GM11168 (cell line): ENCODE results near the gene RPL13.

Experiments
- in situ Hi-C: fragments of 300-500 bp; cut with MboI; formaldehyde crosslinking; loops from one replicate; pipeline ENCODE4 v1.12.0; 2022; ENCODE audit warnings: low sequenced_read_pairs; ENCODE audit not compliant: unreplicated experiment

Gene RPL13

DNA sequence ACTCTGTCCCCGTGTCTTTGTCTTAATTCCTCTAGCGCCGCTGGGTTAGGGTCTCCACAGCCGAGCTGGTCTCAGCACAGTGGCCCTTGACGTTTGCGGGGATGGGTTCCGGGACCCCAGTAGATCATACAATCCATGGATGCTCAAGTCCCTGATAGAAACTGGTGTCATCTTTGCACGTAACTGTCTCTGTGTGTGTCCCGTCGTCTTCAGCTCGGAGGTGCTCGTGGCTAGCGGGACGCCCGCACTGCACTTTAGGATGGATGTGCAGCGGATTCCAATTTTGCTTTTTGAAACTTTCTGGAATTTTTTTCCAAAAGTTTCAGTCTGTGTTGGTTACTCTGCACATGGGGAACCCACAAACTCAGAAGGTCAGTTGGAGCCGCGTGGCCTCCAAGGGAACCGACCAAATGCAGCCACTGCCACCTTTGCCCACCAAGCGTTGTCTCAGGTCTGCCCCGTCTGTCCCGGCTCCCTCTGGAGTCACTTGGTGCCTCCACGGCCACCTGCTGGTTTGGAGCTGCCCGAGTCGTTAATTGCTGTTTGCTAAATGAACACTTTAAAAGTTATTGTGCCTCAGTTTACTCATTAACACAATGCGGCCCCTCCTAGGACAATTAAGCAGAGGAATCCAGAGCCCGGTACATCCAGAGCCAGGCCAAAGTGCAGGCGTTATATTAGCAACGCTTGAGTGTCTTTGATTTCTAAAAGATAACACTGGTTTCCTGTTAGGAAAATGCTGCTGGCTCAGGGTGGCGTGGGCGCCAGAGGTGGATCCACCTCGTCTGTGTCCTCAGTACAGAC, 47.7 kb downstream of the RPL13 start:
- in situ Hi-C loops, result no loop called here

DNA sequence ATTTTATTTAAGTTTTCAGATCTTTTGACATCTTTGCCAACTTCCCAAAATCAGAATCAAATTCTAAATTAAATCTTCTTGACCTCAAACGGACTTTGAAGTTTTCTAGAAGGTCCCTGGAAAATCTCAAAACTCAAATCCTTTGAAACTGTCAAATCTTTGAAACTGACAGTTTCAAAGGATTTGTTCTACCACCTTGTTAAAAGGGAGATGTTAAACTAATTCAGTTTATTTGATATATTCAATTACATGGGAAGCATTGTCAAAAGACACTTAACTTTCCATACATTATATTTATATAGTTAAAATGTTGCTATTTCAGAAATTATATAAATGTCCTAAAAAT, 49.6 kb downstream of the RPL13 start:
- in situ Hi-C loops, result no loop called here

DNA sequence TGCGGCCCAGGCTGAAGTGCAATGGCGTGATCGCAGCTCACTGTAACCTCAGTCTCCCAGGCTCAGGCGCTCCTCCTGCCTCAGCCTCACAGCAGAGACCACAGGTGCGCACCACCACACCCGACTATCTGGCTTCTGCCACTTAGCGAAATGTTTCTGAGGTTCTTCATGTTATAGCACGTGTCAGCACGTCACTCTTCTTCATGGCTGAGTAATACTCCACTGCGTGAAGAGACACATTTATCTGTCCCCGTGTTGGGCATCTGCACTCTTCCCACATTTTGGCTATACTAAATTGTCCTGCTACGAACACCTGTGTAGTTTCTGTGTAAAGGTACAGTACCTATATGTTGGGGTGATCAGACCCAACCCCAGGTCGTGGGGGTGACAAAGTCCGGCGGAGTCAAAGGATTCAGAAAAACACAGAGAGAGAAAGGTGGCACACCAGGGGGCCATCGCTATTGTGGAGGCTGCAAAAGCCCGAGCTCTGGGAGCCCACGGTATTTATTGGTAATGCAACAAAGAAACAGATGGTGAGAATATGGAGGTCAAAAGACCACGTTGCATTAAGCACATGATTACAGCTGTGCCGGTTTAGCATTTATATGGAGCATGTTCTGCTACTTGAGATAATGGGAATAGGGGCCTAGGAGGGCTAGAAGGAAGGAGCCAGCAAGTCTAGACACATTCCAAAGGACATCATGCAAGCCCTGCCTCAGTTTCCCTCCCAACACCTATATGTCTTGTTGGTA, 52.1 kb downstream of the RPL13 start:
- in situ Hi-C loops, result no loop called here

DNA sequence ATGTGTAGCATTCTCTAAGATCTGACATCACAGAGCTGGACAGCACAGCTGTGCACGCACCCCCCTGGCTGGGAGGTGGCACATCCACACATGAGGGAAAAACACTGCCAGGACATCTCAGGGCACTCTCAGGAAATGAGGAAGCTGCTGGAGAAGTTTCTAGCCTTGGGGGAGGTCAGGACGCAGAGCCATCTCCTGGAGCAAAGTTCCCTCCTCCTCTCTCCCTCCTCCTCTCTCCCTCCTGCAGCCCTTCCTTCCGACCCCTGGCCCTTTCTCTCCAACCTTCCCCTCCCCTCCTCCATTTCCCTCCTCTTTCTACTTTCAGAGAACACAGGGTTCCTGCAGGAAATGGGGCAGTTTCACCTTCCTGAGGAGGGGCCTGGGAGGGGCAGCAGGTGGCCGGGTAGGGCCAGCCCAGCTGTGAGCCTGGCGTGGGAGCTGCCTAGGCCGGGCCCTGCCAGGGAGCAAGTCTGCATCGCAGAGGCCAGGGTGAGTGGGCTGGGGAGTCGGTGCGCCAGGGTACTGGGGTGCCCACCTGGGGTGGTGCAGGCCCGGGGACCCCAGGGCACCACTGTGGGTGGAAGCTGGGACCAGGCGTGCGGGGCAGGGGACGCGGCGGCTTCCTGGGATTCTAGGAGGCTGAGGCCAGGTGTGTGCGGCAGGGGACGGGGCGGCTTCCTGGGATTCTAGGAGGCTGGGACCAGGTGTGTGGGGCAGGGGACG, 52.9 kb downstream of the RPL13 start, which contains the start of gene DPEP1:
DPEP1 (plus strand) TSS at position 412 of the 723 bp plus-strand sequence. CDS start 16,769 bp downstream, outside the sequence.
- in situ Hi-C loops, result no loop called here

DNA sequence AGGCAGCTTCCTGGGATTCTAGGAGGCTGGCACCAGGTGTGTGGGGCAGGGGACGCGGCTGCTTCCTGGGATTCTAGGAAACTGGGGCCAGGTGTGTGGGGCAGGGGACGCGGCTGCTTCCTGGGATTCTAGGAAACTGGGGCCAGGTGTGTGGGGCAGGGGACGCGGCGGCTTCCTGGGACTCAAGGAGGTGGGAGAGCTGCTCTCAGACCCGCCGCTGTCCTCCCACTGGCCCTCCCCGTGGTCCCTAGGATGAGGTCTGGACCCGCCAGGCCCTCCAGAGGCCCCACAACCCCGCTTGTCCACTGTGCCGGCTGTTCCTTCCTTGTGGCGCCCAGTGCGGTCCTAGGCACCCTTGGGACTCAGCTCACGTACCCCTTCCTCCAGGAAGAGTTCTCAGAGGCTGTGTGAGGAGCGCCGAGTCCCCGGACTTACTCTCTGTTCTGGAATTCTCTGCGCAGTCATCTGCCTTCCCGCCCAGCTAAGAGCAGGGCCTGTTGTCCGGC, 53.5 kb downstream of the RPL13 start:
- in situ Hi-C loops, result no loop called here
